Smooth muscle cell (in vitro differentiated cells): Measurements from ENCODE around the gene TAF3. TPM values are rescaled to one million over a fixed set of nuclear protein-coding genes. Genes with fewer than 3 reads are reported as not detected.

ENCODE experiments used
- DNase-seq: peaks from one replicate; lab custom pipeline; 2025; ENCODE audit not compliant: unreplicated experiment; lab: John Stamatoyannopoulos, UW
- H2AFZ ChIP-seq: fragments of 200-600 bp; sonication (generic); 2 replicates; pipeline ENCODE4 v1.6.0; 2016; ENCODE audit warnings: antibody characterized with exemption, low read depth, mild to moderate bottlenecking
- H3F3A ChIP-seq: fragments of 200-600 bp; sonication (generic); 2 replicates; pipeline ENCODE4 v1.6.0; 2017; ENCODE audit warnings: antibody characterized with exemption, low read depth
- H3K27ac ChIP-seq: fragments of 200-600 bp; sonication (generic); 2 replicates; pipeline ENCODE4 v1.5.1; 2016; ENCODE audit warnings: low read depth, mild to moderate bottlenecking
- H3K27me3 ChIP-seq: fragments of 200-600 bp; sonication (generic); 2 replicates; pipeline ENCODE4 v1.6.1; 2016; ENCODE audit warnings: low read depth, mild to moderate bottlenecking
- H3K36me3 ChIP-seq: fragments of 200-600 bp; sonication (generic); 2 replicates; pipeline ENCODE4 v1.5.1; 2016; ENCODE audit warnings: low read depth
- H3K4me1 ChIP-seq: fragments of 200-600 bp; sonication (generic); 2 replicates; pipeline ENCODE4 v1.5.1; 2016; ENCODE audit warnings: low read depth
- H3K4me2 ChIP-seq: fragments of 200-600 bp; sonication (generic); 2 replicates; pipeline ENCODE4 v1.6.0; 2016; ENCODE audit warnings: mild to moderate bottlenecking
- H3K4me3 ChIP-seq: fragments of 200-600 bp; sonication (generic); 2 replicates; pipeline ENCODE4 v1.5.1; 2016; ENCODE audit warnings: mild to moderate bottlenecking
- H3K79me2 ChIP-seq: fragments of 200-600 bp; sonication (generic); 2 replicates; pipeline ENCODE4 v1.6.0; 2016; ENCODE audit warnings: low read depth, mild to moderate bottlenecking
- H3K9ac ChIP-seq: fragments of 200-600 bp; sonication (generic); 2 replicates; pipeline ENCODE4 v1.6.0; 2016; ENCODE audit warnings: low read depth
- H3K9me3 ChIP-seq: fragments of 200-600 bp; sonication (generic); replicated peaks from 2 replicates; pipeline ENCODE4 v1.5.1; 2016; ENCODE audit warnings: low read depth
- H4K20me1 ChIP-seq: fragments of 200-600 bp; sonication (generic); 2 replicates; pipeline ENCODE4 v1.6.0; 2016; ENCODE audit warnings: low read depth
- whole genome bisulfite sequencing: methylation state at CpG from one replicate; pipeline ENCODE4 v1.1.7; 2016; ENCODE audit warnings: low lambda C conversion rate; 5-methylcytosine and 5-hydroxymethylcytosine counted together
- polyA plus RNA-seq: library from polyadenylated mRNA; unstranded; fragments of >200 nt; fragmentation: Nextera tagmentation; extraction: Ambion mirVana; gene quantifications from 2 replicates; pipeline ENCODE4 v1.2.1, GENCODE V29; 2016
- total RNA-seq: library from RNA; depleted of rRNA; stranded (reverse); fragments of >200 nt; gene quantifications from 2 replicates; pipeline ENCODE4 v1.2.3, GENCODE V29; 2014
- TF ChIP-seq, protein P1 (sequence below): fragments of 200-600 bp; sonication (generic); IDR thresholded peaks from 2 replicates; pipeline ENCODE4 v1.5.1; 2017; ENCODE audit warnings: borderline replicate concordance, mild to moderate bottlenecking, antibody characterized with exemption; ENCODE audit not compliant: insufficient read depth, poor library complexity, severe bottlenecking

The TAF3 gene
- total and polyA plus RNA-seq, 2 experiments from 2014 or later: 3.7 to 7.0 TPM

DNA sequence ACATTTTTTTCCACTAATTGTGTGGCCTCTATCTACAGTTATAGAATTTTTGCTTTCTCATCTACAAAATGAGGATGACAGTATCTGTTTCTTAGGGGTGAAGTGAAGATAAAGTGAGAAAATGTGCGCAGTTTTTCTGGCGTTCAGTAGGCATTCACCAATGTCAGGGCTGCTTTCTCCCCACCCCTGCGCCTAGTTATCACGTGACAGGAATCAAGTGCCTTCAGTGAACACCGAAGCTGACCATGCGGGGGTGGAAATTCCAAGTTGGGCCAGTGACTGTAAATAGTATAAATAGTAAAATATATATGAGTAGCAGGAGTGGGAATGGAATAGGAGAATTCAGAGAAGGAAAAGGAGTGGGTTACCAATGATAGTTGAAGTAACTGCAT is 77.4 kb downstream of the TAF3 start:
- peaks cover 43% of the 10 kb centered on the region for H4K20me1 ChIP-seq
- H3K36me3 ChIP-seq: no peaks in the 10 kb centered on the region
- TF ChIP-seq, protein P1, sequence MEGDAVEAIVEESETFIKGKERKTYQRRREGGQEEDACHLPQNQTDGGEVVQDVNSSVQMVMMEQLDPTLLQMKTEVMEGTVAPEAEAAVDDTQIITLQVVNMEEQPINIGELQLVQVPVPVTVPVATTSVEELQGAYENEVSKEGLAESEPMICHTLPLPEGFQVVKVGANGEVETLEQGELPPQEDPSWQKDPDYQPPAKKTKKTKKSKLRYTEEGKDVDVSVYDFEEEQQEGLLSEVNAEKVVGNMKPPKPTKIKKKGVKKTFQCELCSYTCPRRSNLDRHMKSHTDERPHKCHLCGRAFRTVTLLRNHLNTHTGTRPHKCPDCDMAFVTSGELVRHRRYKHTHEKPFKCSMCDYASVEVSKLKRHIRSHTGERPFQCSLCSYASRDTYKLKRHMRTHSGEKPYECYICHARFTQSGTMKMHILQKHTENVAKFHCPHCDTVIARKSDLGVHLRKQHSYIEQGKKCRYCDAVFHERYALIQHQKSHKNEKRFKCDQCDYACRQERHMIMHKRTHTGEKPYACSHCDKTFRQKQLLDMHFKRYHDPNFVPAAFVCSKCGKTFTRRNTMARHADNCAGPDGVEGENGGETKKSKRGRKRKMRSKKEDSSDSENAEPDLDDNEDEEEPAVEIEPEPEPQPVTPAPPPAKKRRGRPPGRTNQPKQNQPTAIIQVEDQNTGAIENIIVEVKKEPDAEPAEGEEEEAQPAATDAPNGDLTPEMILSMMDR: no peak
- peaks cover 16% of the 10 kb centered on the region for H3K4me1 ChIP-seq
- H3K27me3 ChIP-seq: no peaks in the 10 kb centered on the region
- H3K9ac ChIP-seq: no peak overlapping the region
- H2AFZ ChIP-seq: no peak overlapping the region
- no peaks in the 10 kb centered on the region for H3K9me3 ChIP-seq
- H3K4me2 ChIP-seq: no peak overlapping the region
- no peak overlapping the region for H3K4me3 ChIP-seq
- no peak overlapping the region for H3K27ac ChIP-seq
- H3F3A ChIP-seq: no peaks in the 10 kb centered on the region
- 85% methylated on average over 6 of the region's 6 CpGs for WGBS
- peaks cover 20% of the 10 kb centered on the region for H3K79me2 ChIP-seq
- DNase-seq: no peak

GRCh38 chr10:7896297-7896696 is 78.0 kb downstream of the TAF3 start:
- 65% methylated on average over 5 of the region's 5 CpGs for WGBS
- Histone ChIP-seq H3K79me2 (peaks cover 16% of the 10 kb centered on the region), H3K27me3 (no peaks in the 10 kb centered on the region), H2AFZ (no peak overlapping the region), H3K9me3 (no peaks in the 10 kb centered on the region), H3K4me3 (no peak overlapping the region), H4K20me1 (peaks cover 38% of the 10 kb centered on the region), H3K4me1 (peaks cover 16% of the 10 kb centered on the region), H3K4me2 (no peak overlapping the region), H3K27ac (no peak overlapping the region), H3K9ac (no peak overlapping the region), H3F3A (no peaks in the 10 kb centered on the region), H3K36me3 (no peaks in the 10 kb centered on the region)
- no peak for DNase-seq
- TF ChIP-seq, protein P1: no peak

- no peaks in the 10 kb centered on the region for H3F3A ChIP-seq
- no peaks in the 10 kb centered on the region for H3K36me3 ChIP-seq
- peaks cover 13% of the 10 kb centered on the region for H3K79me2 ChIP-seq
- peaks cover 36% of the 10 kb centered on the region for H4K20me1 ChIP-seq
- no peaks in the 10 kb centered on the region for H3K9me3 ChIP-seq
- no peak overlapping the region for H3K27ac ChIP-seq
- H3K4me1 ChIP-seq: peaks cover 4% of the 10 kb centered on the region
- DNase-seq: no peak
- no peak overlapping the region for H3K4me3 ChIP-seq
- WGBS: 100% methylated on average over 1 of the region's 1 CpG
- TF ChIP-seq, protein P1: no peak
- no peak overlapping the region for H3K9ac ChIP-seq
- no peak overlapping the region for H2AFZ ChIP-seq
- H3K27me3 ChIP-seq: no peaks in the 10 kb centered on the region
- no peak overlapping the region for H3K4me2 ChIP-seq
These were observed 83.0 kb downstream of the TAF3 start for GRCh38 chr10:7901256-7901655.

GRCh38 chr10:7902413-7902812 is 84.1 kb downstream of the TAF3 start:
- no peaks in the 10 kb centered on the region for H3K27me3 ChIP-seq
- DNase-seq: no peak
- H4K20me1 ChIP-seq: peaks cover 46% of the 10 kb centered on the region
- no peak overlapping the region for H3K9ac ChIP-seq
- H3K4me2 ChIP-seq: no peak overlapping the region
- H3K36me3 ChIP-seq: no peaks in the 10 kb centered on the region
- H3K4me3 ChIP-seq: no peak overlapping the region
- peaks cover 13% of the 10 kb centered on the region for H3K79me2 ChIP-seq
- WGBS: 96% methylated on average over 8 of the region's 8 CpGs
- no peaks in the 10 kb centered on the region for H3F3A ChIP-seq
- no peak overlapping the region for H3K27ac ChIP-seq
- no peak overlapping the region for H2AFZ ChIP-seq
- H3K9me3 ChIP-seq: no peaks in the 10 kb centered on the region
- TF ChIP-seq, protein P1: no peak
- peaks cover 4% of the 10 kb centered on the region for H3K4me1 ChIP-seq
